GM18498 (cell line): ENCODE data around the gene PTPDC1.
A peak's percentile ranks its signal among the peaks of the same experiment; 100 is the strongest.

ENCODE experiments used
- ATAC-seq: cut with Tn5 transposase; IDR thresholded peaks from one replicate; pipeline ENCODE4 v1.9.1; 2021; ENCODE audit warnings: mild to moderate bottlenecking, moderate library complexity; ENCODE audit not compliant: unreplicated experiment

PTPDC1 gene, protein sequence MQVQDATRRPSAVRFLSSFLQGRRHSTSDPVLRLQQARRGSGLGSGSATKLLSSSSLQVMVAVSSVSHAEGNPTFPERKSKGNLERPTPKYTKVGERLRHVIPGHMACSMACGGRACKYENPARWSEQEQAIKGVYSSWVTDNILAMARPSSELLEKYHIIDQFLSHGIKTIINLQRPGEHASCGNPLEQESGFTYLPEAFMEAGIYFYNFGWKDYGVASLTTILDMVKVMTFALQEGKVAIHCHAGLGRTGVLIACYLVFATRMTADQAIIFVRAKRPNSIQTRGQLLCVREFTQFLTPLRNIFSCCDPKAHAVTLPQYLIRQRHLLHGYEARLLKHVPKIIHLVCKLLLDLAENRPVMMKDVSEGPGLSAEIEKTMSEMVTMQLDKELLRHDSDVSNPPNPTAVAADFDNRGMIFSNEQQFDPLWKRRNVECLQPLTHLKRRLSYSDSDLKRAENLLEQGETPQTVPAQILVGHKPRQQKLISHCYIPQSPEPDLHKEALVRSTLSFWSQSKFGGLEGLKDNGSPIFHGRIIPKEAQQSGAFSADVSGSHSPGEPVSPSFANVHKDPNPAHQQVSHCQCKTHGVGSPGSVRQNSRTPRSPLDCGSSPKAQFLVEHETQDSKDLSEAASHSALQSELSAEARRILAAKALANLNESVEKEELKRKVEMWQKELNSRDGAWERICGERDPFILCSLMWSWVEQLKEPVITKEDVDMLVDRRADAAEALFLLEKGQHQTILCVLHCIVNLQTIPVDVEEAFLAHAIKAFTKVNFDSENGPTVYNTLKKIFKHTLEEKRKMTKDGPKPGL

GRCh38 chr9:94084314-94084713 is at the start of gene PTPDC1:
TSS of gene PTPDC1 (plus strand) at chr9:94084464. CDS start at chr9:94084531, 67 bp downstream.
- ATAC-seq = no peak

- no peak for ATAC-seq
These were observed 49.8 kb upstream of the PTPDC1 start for GRCh38 chr9:94034511-94034910.

DNA sequence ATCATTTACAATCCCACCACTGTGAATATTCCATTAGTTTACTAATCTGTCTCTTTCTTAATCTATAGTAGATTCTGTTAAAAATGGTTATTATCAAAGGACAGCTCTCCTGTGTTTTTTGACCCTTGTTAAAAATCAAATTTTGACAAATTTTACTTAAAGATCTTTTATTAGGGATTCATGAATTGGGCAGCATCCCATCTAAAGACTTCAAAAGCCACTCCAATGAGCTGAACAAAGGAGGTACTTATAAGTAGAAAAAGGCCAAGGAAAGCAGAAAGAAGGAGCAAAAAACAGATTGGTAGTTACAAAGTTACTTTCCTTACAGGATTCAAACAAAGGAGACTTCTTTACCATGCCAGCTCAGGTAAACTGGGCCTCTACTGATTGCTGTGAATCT is 44.5 kb upstream of the PTPDC1 start:
- ATAC-seq = no peak

GRCh38 chr9:94042516-94043360 is 41.5 kb upstream of the PTPDC1 start:
- no peak for ATAC-seq

- ATAC-seq = no peak
These were observed 29.5 kb upstream of the PTPDC1 start for GRCh38 chr9:94054716-94055115.

DNA sequence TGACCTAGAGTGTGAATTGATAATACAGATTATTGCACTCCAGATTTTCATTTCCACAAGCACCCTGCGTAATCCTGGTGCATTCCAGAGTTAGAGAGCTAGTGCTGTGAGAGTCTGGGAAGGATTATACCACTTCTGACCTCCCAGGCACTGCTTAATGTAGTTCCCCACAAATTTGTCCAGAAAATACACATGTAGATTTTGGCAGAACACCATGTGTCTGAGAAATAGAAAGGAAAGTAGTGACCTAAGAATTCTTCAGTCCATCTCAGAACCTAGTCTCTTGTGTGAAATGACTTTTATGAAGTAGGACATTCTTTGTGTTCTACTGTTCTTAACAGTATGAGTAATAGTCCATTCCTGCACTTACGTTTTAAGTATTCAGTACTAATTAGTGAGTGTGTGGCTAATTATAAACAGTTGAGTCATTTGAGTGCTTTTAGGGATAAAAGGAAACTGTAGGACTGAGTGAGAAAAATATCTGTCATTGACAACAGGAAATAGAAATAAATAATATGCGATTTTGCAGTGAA is 27.8 kb upstream of the PTPDC1 start:
- no peak for ATAC-seq

DNA sequence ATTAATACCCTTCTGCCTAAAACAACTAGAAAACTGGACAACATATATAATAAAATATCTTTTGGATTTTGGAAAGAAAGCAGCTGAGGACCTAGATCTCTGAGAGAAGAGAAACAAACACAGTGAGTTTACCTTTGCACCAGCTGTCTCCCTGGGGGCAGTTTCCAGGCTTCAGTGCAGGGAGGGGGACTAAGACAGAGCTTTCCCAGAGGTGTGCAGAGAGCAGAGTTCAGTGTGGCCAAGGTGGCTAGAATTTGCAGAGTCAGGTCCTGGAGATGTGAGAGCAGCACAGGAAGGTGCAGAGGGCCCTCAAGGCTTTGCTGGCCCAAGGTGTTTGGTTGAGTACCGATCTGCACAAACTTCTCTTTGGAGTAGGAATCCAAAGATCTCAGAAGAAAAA is 26.3 kb upstream of the PTPDC1 start:
- no peak for ATAC-seq

- no peak for ATAC-seq
These were observed 22.4 kb upstream of the PTPDC1 start for GRCh38 chr9:94061864-94062263.

DNA sequence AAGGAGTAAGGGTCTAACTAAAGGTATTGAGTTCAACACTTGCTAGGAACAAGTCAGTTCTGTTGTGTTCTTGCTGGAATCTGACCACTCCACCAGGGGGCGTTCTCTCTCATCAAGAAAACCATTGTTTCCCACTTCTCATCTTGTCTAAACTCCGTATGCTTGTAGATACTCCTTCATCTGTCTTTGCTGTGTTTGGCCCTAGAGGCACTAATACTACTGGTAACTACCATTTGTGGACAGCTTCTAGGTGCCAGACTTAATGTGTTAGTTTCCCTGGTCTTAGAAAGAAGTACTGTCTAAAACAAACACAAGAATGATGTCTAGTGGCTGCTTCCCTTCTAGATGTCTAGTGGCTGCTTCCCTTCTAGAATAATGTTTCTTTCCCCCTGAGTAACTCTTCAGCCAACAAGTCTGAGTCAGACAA is 18.7 kb upstream of the PTPDC1 start:
- peak; percentile 50 for ATAC-seq

GRCh38 chr9:94068257-94068656 is 16.0 kb upstream of the PTPDC1 start:
- no peak for ATAC-seq

- no peak for ATAC-seq
These were observed 7.7 kb upstream of the PTPDC1 start for GRCh38 chr9:94076557-94076956.

DNA sequence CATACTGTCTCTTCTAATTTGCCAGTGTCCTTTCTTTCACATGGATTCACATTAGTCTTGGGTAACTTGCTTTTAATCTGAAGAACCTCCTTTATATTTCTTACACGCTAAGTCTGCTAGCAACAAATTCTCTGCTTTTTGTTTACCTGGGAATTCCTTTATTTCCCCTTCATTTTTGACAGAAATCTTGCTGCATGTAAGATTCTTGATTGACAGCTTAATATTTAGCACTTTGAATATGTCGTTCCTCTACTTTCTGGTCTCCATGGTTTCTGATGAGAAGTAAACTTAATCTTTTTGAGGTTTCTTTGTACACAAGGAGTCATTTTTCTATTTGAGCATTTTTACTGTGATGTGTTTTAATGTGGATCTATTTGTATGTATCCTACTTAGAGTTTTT is 6.2 kb upstream of the PTPDC1 start:
- no peak for ATAC-seq

GRCh38 chr9:94079236-94079635 is 5.0 kb upstream of the PTPDC1 start:
- no peak for ATAC-seq

GRCh38 chr9:94080249-94080648 is 4.0 kb upstream of the PTPDC1 start:
- no peak for ATAC-seq

DNA sequence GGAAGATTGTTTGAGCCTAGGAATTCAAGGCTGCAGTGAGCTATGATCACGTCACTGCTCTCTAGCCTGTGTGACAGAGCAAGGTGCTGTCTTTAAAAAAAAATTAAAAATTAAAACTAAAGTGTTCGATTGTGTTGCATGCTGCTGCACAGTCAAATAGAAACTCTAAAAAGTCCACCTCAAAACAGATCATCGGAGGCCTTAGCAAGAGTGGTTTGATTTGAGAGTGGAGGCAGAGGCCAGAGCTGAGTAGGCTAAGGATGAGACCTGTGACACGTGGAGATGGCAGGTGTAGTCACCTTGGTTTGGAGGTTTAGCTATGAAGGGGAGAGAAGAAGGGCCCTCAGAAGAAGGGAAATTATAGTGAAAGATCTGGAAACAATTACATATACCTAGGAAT is 2.8 kb upstream of the PTPDC1 start:
- ATAC-seq = no peak

- no peak for ATAC-seq
These were observed 2.3 kb upstream of the PTPDC1 start for GRCh38 chr9:94081864-94082463.

GRCh38 chr9:94082553-94082952 is 1.7 kb upstream of the PTPDC1 start:
- ATAC-seq = no peak

DNA sequence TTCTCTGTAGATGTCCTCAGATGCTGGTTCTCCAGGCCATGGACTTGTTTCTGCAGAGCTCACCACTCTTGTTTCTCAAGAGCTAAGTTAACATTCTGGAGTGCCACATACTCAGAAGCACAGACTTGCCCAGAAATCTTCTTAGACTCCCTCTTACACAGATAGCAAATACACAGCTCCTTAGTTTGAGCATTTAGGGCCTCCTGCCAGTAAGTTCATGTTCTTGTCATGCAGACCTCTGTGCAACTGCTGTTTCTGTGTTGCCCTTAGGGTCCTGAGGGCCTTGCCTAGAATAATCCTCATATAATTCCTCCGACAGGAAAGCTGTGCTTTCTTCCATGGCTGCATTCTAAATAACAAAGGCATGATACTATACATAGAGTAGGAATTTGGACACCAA is 1.3 kb upstream of the PTPDC1 start:
- no peak for ATAC-seq

GRCh38 chr9:94083384-94083783 is 880 bp upstream of the PTPDC1 start:
- no peak for ATAC-seq

- no peak for ATAC-seq
These were observed 887 bp downstream of the PTPDC1 start for GRCh38 chr9:94085062-94085639.
